HEK293 (cell line): Measurements from ENCODE around the gene GCSAM.
A peak's percentile ranks its signal among the peaks of the same experiment; 100 is the strongest.

ENCODE experiments used
- CTCF ChIA-PET: fragments of 350-600 bp; formaldehyde crosslinking; extraction: SDS; loops from one replicate; lab custom pipeline; 2021; ENCODE audit warnings: antibody characterized with exemption; lab: Yijun Ruan, JAX
- POLR2A ChIA-PET: fragments of 300-600 bp; formaldehyde crosslinking; extraction: SDS; loops from one replicate; lab custom pipeline; 2020; ENCODE audit warnings: antibody characterized with exemption, inconsistent platforms; lab: Yijun Ruan, JAX
- H3K27ac ChIP-seq: fragments of 200-500 bp; sonication (Bioruptor generic); 2 replicates; pipeline ENCODE4 v1.5.1; 2014; ENCODE audit warnings: low read depth, low read length, control low read depth, inconsistent platforms; ENCODE audit errors: extremely low read depth
- H3K36me3 ChIP-seq, 2 experiments: fragments of 200-500 bp in 1 of 2; sonication (Bioruptor generic) in 1 of 2; 1 replicate in 1 of 2; 2 replicates in 1 of 2; pipeline ENCODE4 v1.5.1; 2014 to 2017; ENCODE audit warnings: inconsistent platforms in 2 of 2, low read length in 2 of 2; ENCODE audit not compliant: control insufficient read depth in 2 of 2, insufficient read depth in 1 of 2
- H3K4me1 ChIP-seq: fragments of 200-500 bp; sonication (Bioruptor generic); 2 replicates; pipeline ENCODE4 v1.5.1; 2014; ENCODE audit warnings: mild to moderate bottlenecking, low read length, inconsistent platforms; ENCODE audit not compliant: control insufficient read depth, insufficient read depth
- H3K4me3 ChIP-seq: 2 replicates; pipeline ENCODE4 v1.5.1; 2011; ENCODE audit warnings: low read depth, mild to moderate bottlenecking, control low read depth, low read length, moderate library complexity
- H3K9me3 ChIP-seq: fragments of 200-500 bp; sonication (Bioruptor generic); 2 replicates; pipeline ENCODE4 v1.5.1; 2014; ENCODE audit warnings: low read depth, low read length, inconsistent platforms; ENCODE audit not compliant: control insufficient read depth, insufficient read depth
- GLI2 ChIP-seq: fragments of 450-650 bp; formaldehyde crosslinking; IDR thresholded peaks from 2 replicates; pipeline ENCODE4; 2017; ENCODE audit warnings: missing biosample characterization, missing genetic modification characterization, low read depth, borderline replicate concordance
- GLIS1 ChIP-seq: fragments of 450-650 bp; formaldehyde crosslinking; IDR thresholded peaks from 2 replicates; pipeline ENCODE4 v1.5.1; 2016; ENCODE audit warnings: missing biosample characterization, missing genetic modification characterization
- HIC1 ChIP-seq: fragments of 450-650 bp; formaldehyde crosslinking; IDR thresholded peaks from 2 replicates; pipeline ENCODE4 v1.5.1; 2016; ENCODE audit warnings: missing biosample characterization, missing genetic modification characterization
- REST ChIP-seq: fragments of 450-650 bp; formaldehyde crosslinking; IDR thresholded peaks from 2 replicates; pipeline ENCODE4 v1.5.1; 2016; ENCODE audit warnings: missing biosample characterization, missing genetic modification characterization
- SCRT1 ChIP-seq: fragments of 450-650 bp; formaldehyde crosslinking; IDR thresholded peaks from 2 replicates; pipeline ENCODE4 v1.5.1; 2016; ENCODE audit warnings: missing biosample characterization, missing genetic modification characterization, borderline replicate concordance
- SCRT2 ChIP-seq: fragments of 450-650 bp; formaldehyde crosslinking; IDR thresholded peaks from 2 replicates; pipeline ENCODE4 v1.5.1; 2016; ENCODE audit warnings: missing biosample characterization, missing genetic modification characterization
- ZBTB48 ChIP-seq: fragments of 450-650 bp; formaldehyde crosslinking; IDR thresholded peaks from 2 replicates; pipeline ENCODE4 v1.5.1; 2016; ENCODE audit warnings: missing biosample characterization, missing genetic modification characterization
- ZFHX2 ChIP-seq: fragments of 450-650 bp; formaldehyde crosslinking; conservative IDR thresholded peaks from 2 replicates; pipeline ENCODE4 v1.5.1; 2016; ENCODE audit warnings: missing biosample characterization, missing genetic modification characterization
- ZNF155 ChIP-seq: fragments of 450-650 bp; formaldehyde crosslinking; IDR thresholded peaks from 2 replicates; pipeline ENCODE4 v1.5.1; 2016; ENCODE audit warnings: missing biosample characterization, missing genetic modification characterization
- ZNF26 ChIP-seq: fragments of 450-650 bp; formaldehyde crosslinking; IDR thresholded peaks from 2 replicates; pipeline ENCODE4 v1.5.1; 2016; ENCODE audit warnings: missing biosample characterization, missing genetic modification characterization
- ZNF266 ChIP-seq: fragments of 450-650 bp; formaldehyde crosslinking; IDR thresholded peaks from 2 replicates; pipeline ENCODE4 v1.5.1; 2016; ENCODE audit warnings: missing biosample characterization, missing genetic modification characterization, low read depth
- ZNF670 ChIP-seq: fragments of 450-650 bp; formaldehyde crosslinking; IDR thresholded peaks from 2 replicates; pipeline ENCODE4 v1.5.1; 2016; ENCODE audit warnings: missing biosample characterization, missing genetic modification characterization, low read depth
- ZNF747 ChIP-seq: fragments of 450-650 bp; formaldehyde crosslinking; IDR thresholded peaks from 2 replicates; pipeline ENCODE4 v1.5.1; 2016; ENCODE audit warnings: missing biosample characterization, missing genetic modification characterization
- ZNF791 ChIP-seq: fragments of 450-650 bp; formaldehyde crosslinking; IDR thresholded peaks from 2 replicates; pipeline ENCODE4 v1.5.1; 2016; ENCODE audit warnings: missing biosample characterization, missing genetic modification characterization
- ZXDB ChIP-seq: fragments of 450-650 bp; formaldehyde crosslinking; IDR thresholded peaks from 2 replicates; pipeline ENCODE4 v1.5.1; 2016; ENCODE audit warnings: missing biosample characterization, missing genetic modification characterization
- TF ChIP-seq, protein P1 (sequence below): fragments of 450-650 bp; formaldehyde crosslinking; IDR thresholded peaks from 2 replicates; pipeline ENCODE4 v1.5.1; 2016; ENCODE audit warnings: missing biosample characterization, missing genetic modification characterization
- TF ChIP-seq, protein P2 (sequence below): fragments of 450-650 bp; IDR thresholded peaks from 2 replicates; pipeline ENCODE4 v1.5.1; 2018; ENCODE audit warnings: missing biosample characterization, missing genetic modification characterization
- TF ChIP-seq, protein P3 (sequence below): fragments of 450-650 bp; formaldehyde crosslinking; IDR thresholded peaks from 2 replicates; pipeline ENCODE4 v1.5.1; 2016; ENCODE audit warnings: missing biosample characterization, missing genetic modification characterization
- TF ChIP-seq, protein P4 (sequence below): fragments of 450-650 bp; formaldehyde crosslinking; IDR thresholded peaks from 2 replicates; pipeline ENCODE4 v1.5.1; 2017; ENCODE audit warnings: missing biosample characterization, mild to moderate bottlenecking, missing genetic modification characterization, moderate library complexity

Gene GCSAM

GRCh38 chr3:112104774-112105173 is 28.3 kb downstream of the GCSAM start:
- Histone ChIP-seq H3K27ac (no peak overlapping the region), H3K9me3 (no peaks in the 10 kb centered on the region), H3K36me3 (peaks cover 0 to 35% of the 10 kb centered on the region in 2 experiments; a peak in 2 of 3 replicates), H3K4me3 (no peak overlapping the region), H3K4me1 (no peaks in the 10 kb centered on the region)
- POLR2A ChIA-PET = no interaction called here
- CTCF ChIA-PET = interaction anchor here (0.6 kb wide), 1 partner anchor 211 kb away, joined by 5 read pairs; no protein-coding TSS in a partner anchor
- TF ChIP-seq GLI2 (tag by site-specific recombination) (no peak), ZNF791 (no peak), ZBTB48 (tag by site-specific recombination) (no peak), ZNF26 (tag by site-specific recombination) (no peak), SCRT2 (tag by site-specific recombination) (peak; percentile 83), ZFHX2 (tag by site-specific recombination) (no peak), SCRT1 (tag by site-specific recombination) (peak; percentile 57; the same call in 1 of the 2 replicates), ZNF747 (tag by site-specific recombination) (no peak)

- Histone ChIP-seq H3K36me3 (peaks cover 0 to 35% of the 10 kb centered on the region in 2 experiments; a peak in 1 of 3 replicates), H3K4me1 (peaks cover 10% of the 10 kb centered on the region; the same call in 1 of the 2 replicates), H3K27ac (no peak overlapping the region), H3K4me3 (no peak overlapping the region), H3K9me3 (no peaks in the 10 kb centered on the region)
- ChIA-PET POLR2A (no interaction called here), CTCF (interaction anchor here (0.7 to 2.4 kb wide), 2 partner anchors 10 to 339 kb away, joined by 3 to 10 read pairs; no protein-coding TSS in a partner anchor)
- TF ChIP-seq, protein P1, sequence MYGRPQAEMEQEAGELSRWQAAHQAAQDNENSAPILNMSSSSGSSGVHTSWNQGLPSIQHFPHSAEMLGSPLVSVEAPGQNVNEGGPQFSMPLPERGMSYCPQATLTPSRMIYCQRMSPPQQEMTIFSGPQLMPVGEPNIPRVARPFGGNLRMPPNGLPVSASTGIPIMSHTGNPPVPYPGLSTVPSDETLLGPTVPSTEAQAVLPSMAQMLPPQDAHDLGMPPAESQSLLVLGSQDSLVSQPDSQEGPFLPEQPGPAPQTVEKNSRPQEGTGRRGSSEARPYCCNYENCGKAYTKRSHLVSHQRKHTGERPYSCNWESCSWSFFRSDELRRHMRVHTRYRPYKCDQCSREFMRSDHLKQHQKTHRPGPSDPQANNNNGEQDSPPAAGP = no peak
- TF ChIP-seq REST (tag by site-specific recombination) (no peak), HIC1 (peak; percentile 54; the same call in 1 of the 2 replicates), ZNF266 (no peak), ZNF155 (no peak), GLIS1 (tag by site-specific recombination) (peak; percentile 82), ZNF670 (tag by site-specific recombination) (no peak), ZXDB (tag by site-specific recombination) (no peak)
- TF ChIP-seq, protein P2, sequence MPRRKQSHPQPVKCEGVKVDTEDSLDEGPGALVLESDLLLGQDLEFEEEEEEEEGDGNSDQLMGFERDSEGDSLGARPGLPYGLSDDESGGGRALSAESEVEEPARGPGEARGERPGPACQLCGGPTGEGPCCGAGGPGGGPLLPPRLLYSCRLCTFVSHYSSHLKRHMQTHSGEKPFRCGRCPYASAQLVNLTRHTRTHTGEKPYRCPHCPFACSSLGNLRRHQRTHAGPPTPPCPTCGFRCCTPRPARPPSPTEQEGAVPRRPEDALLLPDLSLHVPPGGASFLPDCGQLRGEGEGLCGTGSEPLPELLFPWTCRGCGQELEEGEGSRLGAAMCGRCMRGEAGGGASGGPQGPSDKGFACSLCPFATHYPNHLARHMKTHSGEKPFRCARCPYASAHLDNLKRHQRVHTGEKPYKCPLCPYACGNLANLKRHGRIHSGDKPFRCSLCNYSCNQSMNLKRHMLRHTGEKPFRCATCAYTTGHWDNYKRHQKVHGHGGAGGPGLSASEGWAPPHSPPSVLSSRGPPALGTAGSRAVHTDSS (tag by site-specific recombination) = no peak
- TF ChIP-seq, protein P3, sequence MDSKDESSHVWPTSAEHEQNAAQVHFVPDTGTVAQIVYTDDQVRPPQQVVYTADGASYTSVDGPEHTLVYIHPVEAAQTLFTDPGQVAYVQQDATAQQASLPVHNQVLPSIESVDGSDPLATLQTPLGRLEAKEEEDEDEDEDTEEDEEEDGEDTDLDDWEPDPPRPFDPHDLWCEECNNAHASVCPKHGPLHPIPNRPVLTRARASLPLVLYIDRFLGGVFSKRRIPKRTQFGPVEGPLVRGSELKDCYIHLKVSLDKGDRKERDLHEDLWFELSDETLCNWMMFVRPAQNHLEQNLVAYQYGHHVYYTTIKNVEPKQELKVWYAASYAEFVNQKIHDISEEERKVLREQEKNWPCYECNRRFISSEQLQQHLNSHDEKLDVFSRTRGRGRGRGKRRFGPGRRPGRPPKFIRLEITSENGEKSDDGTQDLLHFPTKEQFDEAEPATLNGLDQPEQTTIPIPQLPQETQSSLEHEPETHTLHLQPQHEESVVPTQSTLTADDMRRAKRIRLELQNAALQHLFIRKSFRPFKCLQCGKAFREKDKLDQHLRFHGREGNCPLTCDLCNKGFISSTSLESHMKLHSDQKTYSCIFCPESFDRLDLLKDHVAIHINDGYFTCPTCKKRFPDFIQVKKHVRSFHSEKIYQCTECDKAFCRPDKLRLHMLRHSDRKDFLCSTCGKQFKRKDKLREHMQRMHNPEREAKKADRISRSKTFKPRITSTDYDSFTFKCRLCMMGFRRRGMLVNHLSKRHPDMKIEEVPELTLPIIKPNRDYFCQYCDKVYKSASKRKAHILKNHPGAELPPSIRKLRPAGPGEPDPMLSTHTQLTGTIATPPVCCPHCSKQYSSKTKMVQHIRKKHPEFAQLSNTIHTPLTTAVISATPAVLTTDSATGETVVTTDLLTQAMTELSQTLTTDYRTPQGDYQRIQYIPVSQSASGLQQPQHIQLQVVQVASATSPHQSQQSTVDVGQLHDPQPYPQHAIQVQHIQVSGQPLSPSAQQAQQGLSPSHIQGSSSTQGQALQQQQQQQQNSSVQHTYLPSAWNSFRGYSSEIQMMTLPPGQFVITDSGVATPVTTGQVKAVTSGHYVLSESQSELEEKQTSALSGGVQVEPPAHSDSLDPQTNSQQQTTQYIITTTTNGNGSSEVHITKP (tag by site-specific recombination) = no peak
- TF ChIP-seq, protein P4, sequence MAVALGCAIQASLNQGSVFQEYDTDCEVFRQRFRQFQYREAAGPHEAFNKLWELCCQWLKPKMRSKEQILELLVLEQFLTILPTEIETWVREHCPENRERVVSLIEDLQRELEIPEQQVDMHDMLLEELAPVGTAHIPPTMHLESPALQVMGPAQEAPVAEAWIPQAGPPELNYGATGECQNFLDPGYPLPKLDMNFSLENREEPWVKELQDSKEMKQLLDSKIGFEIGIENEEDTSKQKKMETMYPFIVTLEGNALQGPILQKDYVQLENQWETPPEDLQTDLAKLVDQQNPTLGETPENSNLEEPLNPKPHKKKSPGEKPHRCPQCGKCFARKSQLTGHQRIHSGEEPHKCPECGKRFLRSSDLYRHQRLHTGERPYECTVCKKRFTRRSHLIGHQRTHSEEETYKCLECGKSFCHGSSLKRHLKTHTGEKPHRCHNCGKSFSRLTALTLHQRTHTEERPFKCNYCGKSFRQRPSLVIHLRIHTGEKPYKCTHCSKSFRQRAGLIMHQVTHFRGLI (tag by site-specific recombination) = no peak
Observed at GRCh38 chr3:112101916-112102315, 31.1 kb downstream of the GCSAM start.
